ENCODE data around the gene SH3RF2. TPM values are rescaled to one million over a fixed set of nuclear protein-coding genes. Genes with fewer than 3 reads are reported as not detected.

The SH3RF2 gene
- total RNA-seq, 2 experiments from 2014 or later, result not detected

DNA sequence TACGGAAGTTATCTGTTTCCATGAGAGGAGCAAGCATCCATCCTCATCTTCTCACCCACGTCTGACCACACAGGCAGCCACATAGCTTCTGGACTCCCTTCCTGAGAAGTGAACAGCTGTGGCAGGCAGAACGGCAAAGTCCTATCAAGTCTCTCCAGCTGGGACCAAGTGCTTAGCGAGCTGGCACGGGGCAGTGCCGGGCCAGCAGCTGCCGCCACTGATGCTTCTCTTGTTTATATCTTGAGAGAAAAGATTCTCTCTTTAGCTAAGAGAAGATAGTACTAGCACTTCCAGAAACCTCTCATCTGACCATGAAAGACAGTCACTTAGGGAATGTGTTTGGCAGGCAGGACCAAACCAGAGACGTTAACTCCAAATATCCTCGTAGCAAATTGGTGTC lies 131.8 kb downstream of the SH3RF2 start:
- Mint-ChIP-seq H3K4me1 (no peaks in the 10 kb centered on the region), H3K27me3 (peaks cover 4% of the 10 kb centered on the region), H3K27ac (no peak overlapping the region), H3K36me3 (no peaks in the 10 kb centered on the region), H3K9me3 (no peaks in the 10 kb centered on the region), H3K4me3 (no peak overlapping the region)
- DNase-seq, result no peak

DNA sequence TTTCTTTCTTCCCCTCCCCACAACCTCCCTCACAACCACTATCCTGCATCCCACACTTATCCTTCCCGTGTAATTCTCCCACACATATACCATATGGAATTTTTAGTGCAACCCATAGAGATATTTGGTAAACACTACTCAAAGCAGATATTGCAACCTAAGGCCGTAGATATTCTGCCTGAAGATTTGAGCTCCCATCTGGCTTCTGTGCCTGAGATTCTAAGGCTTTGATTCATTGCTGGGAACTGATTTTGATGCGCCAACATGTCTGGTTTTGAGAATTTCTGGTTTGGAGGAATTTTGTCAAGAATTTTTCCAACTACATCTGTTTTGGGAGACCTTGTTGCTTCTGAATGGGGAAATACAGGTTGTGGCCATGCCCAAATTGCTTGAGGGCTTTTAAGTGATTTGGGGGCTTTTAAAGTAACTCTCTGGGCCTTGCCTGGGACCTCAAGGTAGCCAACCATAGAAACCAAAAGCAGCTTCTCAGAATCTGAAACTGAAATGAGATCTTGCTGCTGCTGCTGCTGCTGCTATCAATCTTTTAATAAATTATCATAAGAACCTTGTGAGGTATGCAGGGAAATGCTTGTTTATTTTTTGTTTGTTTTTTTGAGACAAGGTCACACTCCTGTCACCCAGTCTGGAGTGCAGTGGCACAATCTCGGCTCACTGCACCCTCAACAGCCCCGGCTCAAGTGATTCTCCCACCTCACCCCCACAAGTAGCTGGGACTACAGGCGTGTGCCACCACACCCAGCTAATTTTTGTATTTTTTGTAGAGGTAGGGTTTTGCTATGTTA lies 132.8 kb downstream of the SH3RF2 start:
- Mint-ChIP-seq H3K36me3 (no peaks in the 10 kb centered on the region), H3K27ac (no peak overlapping the region), H3K4me3 (no peak overlapping the region), H3K9me3 (no peaks in the 10 kb centered on the region), H3K4me1 (no peaks in the 10 kb centered on the region), H3K27me3 (peaks cover 4% of the 10 kb centered on the region)
- DNase-seq, result no peak

DNA sequence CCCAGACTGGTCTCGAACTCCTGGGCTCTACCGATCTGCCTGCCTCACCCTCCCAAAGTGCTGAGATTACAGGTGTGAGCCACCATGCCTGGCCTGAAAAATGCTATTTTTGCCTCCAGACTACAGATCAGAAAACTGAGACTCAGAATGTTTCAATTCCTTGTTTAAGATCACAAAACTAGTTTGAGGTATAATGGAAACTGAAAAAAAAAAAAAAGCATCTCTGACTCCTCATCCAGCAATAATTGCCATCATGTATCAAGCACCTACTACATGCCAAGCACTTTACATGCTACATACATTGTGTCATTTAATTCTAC lies 133.4 kb downstream of the SH3RF2 start:
- DNase-seq, result no peak
- Mint-ChIP-seq H3K4me1 (no peaks in the 10 kb centered on the region), H3K4me3 (no peak overlapping the region), H3K9me3 (no peaks in the 10 kb centered on the region), H3K27me3 (peaks cover 3% of the 10 kb centered on the region), H3K36me3 (no peaks in the 10 kb centered on the region), H3K27ac (no peak overlapping the region)

DNA sequence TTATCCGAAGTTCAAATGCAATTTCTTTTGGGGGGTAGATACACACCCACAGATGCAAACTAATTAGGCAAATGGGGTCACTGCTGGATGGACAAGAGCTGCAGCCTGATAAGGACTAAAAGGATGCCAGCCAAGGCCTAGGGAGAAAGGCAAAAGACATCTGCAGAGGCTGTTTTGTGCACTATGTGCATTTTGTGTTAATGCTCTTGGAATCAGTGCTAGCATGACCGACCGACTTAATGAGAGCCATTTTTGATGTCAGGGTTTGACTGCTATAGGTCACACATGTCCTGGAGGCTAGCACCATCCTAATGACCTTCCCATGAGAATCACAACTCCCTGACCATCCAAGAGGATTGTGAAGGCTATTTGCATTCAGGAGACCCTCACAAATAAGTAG lies 134.4 kb downstream of the SH3RF2 start:
- no peak for DNase-seq
- Mint-ChIP-seq H3K4me1 (no peaks in the 10 kb centered on the region), H3K9me3 (no peaks in the 10 kb centered on the region), H3K36me3 (no peaks in the 10 kb centered on the region), H3K27me3 (no peaks in the 10 kb centered on the region), H3K4me3 (no peak overlapping the region), H3K27ac (no peak overlapping the region)

DNA sequence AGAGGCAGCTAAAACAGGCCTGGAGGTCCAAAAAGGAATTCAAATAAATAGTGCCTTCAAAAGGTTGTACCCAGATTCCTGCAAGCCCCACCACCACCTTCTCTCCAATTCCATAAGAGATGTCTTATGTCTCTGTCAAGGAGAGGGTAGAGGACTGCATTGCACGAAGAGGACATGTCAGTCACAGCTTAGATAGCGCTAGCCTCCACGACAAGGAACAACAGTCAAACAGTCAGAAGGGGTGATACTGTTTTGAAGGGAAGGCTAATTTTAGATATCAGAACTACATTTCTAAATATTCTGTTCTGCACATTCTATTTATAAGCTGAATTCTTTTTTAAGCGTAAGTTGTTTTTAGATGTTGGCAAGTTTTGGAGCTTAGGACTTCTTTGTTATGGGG lies 134.8 kb downstream of the SH3RF2 start:
- DNase-seq, result no peak
- no peaks in the 10 kb centered on the region for H3K36me3 Mint-ChIP-seq
- H3K27me3 Mint-ChIP-seq, result no peaks in the 10 kb centered on the region
- no peak overlapping the region for H3K4me3 Mint-ChIP-seq
- no peak overlapping the region for H3K27ac Mint-ChIP-seq
- H3K9me3 Mint-ChIP-seq, result no peaks in the 10 kb centered on the region
- no peaks in the 10 kb centered on the region for H3K4me1 Mint-ChIP-seq

DNA sequence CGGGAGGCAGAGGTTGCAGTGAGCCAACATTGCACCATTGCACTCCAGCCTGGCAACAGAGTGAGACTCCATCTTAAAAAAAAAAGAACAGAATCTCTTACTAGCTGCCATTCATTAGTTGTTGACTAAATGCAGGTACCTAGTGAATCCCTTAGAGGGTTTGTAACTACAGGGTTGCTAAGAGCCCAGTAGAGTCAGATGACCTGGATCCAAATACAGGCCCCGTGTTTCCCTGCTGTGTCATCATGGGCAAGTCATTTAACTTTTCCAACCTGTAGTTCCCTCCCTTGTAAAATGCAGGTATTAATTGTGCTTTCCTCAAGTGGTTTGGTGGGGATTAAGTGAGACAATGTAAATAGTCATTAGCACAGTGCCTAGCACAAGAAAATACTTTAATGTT lies 136.2 kb downstream of the SH3RF2 start:
- DNase-seq, result no peak
- Mint-ChIP-seq H3K4me3 (no peak overlapping the region), H3K27ac (no peak overlapping the region), H3K27me3 (peaks cover 8% of the 10 kb centered on the region), H3K9me3 (no peaks in the 10 kb centered on the region), H3K36me3 (no peaks in the 10 kb centered on the region), H3K4me1 (no peaks in the 10 kb centered on the region)

DNA sequence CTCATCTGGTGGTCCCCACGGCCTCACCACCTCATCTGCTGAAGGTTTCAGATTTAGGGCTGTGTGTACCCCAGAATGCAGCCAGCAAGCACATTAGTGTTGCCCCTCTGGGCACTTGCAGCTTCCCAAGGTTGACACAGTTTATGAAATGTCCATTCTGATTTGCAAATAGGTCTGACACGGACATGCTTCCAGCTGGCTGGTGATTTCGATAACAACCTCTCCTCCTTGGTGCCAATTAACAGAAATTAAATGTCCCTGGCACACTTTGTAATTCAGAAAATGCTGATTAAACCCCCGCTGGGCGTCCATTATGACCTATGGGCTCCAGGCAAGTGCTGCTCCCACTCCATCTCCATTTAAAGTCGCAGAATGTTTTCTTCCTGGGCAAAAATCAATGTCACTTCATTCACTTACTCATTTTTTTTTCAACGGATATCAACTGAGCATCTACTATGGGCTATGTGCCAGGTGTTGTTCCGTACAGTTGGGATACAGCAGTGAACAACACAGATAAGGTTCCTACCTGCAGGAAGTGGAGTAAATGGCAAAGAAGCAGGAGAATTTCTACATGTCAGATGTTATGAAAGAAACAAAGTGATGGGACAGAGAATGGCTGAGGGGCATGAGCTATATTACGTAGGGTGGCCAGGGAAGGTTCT lies 137.0 kb downstream of the SH3RF2 start:
- DNase-seq, result no peak
- peaks cover 15% of the 10 kb centered on the region for H3K27me3 Mint-ChIP-seq
- no peaks in the 10 kb centered on the region for H3K36me3 Mint-ChIP-seq
- no peak overlapping the region for H3K4me3 Mint-ChIP-seq
- H3K9me3 Mint-ChIP-seq, result no peaks in the 10 kb centered on the region
- no peak overlapping the region for H3K27ac Mint-ChIP-seq
- no peaks in the 10 kb centered on the region for H3K4me1 Mint-ChIP-seq

DNA sequence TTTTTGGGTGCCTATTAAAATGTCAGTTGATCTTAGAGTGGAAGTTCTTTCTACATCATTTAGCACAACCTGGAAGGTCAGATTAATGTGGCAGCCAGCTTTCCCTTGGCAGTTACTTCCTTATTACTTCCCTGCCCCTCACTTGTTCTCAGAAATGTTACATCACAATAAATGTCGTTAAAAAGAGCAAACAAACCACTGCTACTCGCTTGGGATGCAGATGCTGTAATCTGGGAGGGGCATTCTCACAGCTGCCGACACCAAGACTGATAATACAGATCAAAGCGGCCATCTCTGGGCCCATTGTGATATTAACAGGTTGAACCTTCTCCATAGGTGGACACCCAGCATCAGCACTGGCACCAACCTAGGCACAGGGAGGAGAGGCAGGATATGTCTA lies 139.7 kb downstream of the SH3RF2 start:
- Mint-ChIP-seq H3K9me3 (no peaks in the 10 kb centered on the region), H3K4me3 (no peak overlapping the region), H3K27me3 (peaks cover 33% of the 10 kb centered on the region), H3K4me1 (peaks cover 13% of the 10 kb centered on the region), H3K27ac (no peak overlapping the region), H3K36me3 (no peaks in the 10 kb centered on the region)
- DNase-seq, result no peak

DNA sequence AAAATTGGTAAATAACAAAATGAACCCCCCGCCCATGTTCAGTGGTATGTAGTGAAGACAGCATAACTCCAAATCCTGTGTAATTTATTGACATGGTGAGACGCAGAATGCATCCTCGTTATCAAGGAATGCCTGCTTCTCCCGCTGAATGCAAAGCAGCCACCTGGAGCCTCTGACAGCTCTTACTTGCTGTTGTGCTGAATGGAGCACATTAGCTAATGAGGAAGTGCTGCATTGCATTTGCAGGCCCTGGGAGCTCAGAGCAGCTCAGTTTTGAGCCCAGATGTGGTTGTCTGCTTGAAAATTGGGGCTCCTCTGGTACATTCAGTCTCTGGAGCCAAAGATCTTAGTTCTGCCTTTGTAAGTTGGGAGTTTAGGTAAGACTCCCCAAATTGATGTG lies 140.1 kb downstream of the SH3RF2 start:
- Mint-ChIP-seq H3K9me3 (no peaks in the 10 kb centered on the region), H3K36me3 (no peaks in the 10 kb centered on the region), H3K27me3 (peaks cover 38% of the 10 kb centered on the region), H3K27ac (no peak overlapping the region), H3K4me3 (no peak overlapping the region), H3K4me1 (peaks cover 13% of the 10 kb centered on the region)
- DNase-seq, result no peak

DNA sequence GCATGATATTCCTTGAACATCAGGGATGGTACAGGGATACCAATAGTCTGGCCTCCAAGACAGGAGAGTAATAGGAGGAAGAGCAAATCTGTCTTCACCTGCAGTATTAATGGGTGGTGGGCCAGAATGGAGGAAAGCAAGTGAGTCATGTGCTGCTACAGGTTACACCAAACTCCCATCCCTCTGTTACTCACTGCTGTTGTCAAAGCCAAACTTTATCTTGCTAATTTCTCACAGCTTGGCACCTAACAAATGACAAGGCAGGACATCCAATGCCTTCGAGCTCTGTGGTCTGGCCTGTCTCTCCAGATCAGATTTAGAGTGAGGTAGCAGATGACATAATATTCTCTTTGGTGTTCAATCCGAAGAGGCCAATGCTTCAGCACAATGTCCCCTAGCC lies 142.2 kb downstream of the SH3RF2 start:
- H3K36me3 Mint-ChIP-seq, result no peaks in the 10 kb centered on the region
- DNase-seq, result no peak
- H3K9me3 Mint-ChIP-seq, result no peaks in the 10 kb centered on the region
- no peak overlapping the region for H3K4me3 Mint-ChIP-seq
- H3K4me1 Mint-ChIP-seq, result peaks cover 13% of the 10 kb centered on the region
- no peak overlapping the region for H3K27ac Mint-ChIP-seq
- peaks cover 43% of the 10 kb centered on the region for H3K27me3 Mint-ChIP-seq

DNA sequence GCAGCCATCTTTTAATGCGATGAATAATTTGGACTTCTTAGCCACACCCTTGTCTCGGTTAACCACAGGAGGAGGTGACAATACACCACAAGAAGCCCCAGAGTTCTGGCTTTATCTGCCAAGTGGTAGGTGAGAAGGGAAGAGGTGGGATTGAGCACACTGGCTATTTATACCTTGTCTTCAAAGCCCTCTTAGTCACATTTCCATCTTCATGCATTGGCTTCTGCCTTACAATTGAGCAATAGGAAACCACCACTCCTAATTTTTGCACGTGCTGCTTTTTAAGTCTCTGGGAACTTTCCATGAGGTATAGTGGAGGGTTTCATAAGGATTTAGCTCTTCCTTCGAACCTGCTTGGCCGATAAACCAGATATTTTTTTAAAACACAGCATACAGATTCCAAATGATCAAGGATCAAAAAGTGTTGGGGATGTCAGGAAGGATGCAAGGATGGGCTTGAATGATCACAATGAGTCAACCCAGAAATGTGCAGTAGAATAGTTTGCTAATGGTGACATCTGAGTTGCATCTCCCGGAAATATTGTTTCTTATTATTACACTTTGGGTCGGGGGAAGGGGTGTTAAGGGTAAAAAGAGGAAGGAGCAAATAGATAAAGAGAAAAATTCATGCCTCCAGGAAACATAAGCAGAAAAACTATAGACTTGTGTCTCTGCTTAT lies 143.5 kb downstream of the SH3RF2 start:
- peak; percentile 31 for DNase-seq
- H3K9me3 Mint-ChIP-seq, result no peaks in the 10 kb centered on the region
- peaks cover 13% of the 10 kb centered on the region for H3K4me1 Mint-ChIP-seq
- H3K27ac Mint-ChIP-seq, result no peak overlapping the region
- H3K36me3 Mint-ChIP-seq, result no peaks in the 10 kb centered on the region
- no peak overlapping the region for H3K4me3 Mint-ChIP-seq
- peaks cover 43% of the 10 kb centered on the region for H3K27me3 Mint-ChIP-seq

DNA sequence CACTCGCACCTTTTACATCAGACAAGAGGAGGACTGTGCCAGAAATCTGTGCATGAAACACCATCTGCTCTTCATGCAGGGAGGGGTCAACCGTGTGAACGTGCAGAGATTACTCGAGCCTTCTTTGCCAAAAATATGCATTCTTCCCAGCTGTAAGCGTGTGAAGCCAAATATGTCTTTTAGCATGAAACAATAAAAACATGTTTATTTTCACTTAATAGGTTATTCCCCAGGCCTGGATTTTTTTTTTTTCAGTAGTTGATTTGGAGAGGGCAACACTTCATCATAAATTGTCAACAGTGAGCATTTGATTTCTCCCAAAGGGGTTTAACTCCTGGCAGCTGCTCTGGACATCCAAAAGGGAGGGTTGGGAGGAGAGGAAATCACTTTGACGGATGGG lies 145.2 kb downstream of the SH3RF2 start:
- no peak for DNase-seq
- H3K27ac Mint-ChIP-seq, result no peak overlapping the region
- H3K27me3 Mint-ChIP-seq, result peaks cover 41% of the 10 kb centered on the region
- H3K4me3 Mint-ChIP-seq, result no peak overlapping the region
- no peaks in the 10 kb centered on the region for H3K9me3 Mint-ChIP-seq
- no peaks in the 10 kb centered on the region for H3K36me3 Mint-ChIP-seq
- H3K4me1 Mint-ChIP-seq, result peaks cover 13% of the 10 kb centered on the region

DNA sequence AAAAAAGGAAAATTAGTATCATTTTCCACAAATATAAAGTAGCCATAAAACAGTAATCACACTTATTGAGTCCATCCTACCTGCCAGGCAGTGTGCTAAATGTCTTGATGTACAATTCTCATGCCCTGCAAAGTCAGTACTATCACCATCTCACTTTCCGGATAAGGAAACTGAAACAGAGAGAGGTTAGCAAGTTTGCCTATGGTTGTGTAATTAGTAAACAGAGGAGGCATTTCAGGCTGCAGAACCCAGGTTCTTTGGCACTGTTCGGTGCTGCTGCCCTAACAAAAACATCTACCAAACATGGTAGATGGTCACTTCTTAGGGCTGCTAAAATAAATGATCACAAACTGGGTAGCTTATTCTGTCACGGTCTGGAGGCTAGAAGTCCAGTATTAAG lies 146.4 kb downstream of the SH3RF2 start:
- DNase-seq, result no peak
- Mint-ChIP-seq H3K4me3 (no peak overlapping the region), H3K4me1 (peaks cover 13% of the 10 kb centered on the region), H3K27ac (no peak overlapping the region), H3K9me3 (no peaks in the 10 kb centered on the region), H3K36me3 (peaks cover 2% of the 10 kb centered on the region), H3K27me3 (peaks cover 33% of the 10 kb centered on the region)

DNA sequence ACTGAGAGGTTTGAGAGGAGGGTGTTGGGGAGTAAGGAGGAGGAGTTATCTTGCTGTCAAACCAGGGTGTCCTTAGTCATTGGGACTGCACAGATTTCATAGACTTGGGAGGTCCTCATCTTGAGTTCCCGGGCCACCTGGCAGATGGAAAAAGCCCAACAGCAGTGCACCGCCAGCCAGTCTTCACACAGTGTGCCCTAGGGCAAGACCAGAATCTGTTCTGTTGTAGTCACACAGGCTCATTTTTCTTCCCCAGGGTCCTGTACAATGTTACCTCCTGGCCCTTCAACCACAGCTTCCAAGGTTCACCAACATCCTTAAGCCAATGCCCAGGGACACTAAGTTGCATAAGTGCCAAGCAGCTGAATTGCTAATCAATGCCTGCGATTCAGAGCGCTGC lies 148.0 kb downstream of the SH3RF2 start:
- Mint-ChIP-seq H3K27me3 (peaks cover 18% of the 10 kb centered on the region), H3K9me3 (no peaks in the 10 kb centered on the region), H3K4me1 (peaks cover 8% of the 10 kb centered on the region), H3K36me3 (peaks cover 2% of the 10 kb centered on the region), H3K27ac (no peak overlapping the region), H3K4me3 (no peak overlapping the region)
- DNase-seq, result no peak

DNA sequence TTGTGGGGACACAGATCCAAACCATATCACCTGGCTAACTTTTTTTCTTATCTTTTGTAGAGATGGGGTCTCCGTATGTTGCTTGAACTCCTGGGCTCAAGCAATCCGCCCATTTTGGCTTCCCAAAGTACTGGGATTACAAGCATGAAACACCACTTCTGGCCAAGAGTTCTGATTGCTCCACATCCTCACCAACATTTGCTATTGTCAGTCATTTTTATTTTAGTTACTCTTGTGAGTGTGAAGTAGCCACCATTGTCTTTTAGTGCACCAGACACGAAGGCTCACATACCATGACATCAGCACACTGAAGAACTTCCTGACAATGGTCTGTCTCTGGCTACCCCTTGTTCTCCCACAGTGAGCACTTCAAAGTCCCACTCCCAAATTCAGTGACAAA lies 151.7 kb downstream of the SH3RF2 start:
- Mint-ChIP-seq H3K27ac (no peak overlapping the region), H3K9me3 (no peaks in the 10 kb centered on the region), H3K4me1 (no peaks in the 10 kb centered on the region), H3K36me3 (peaks cover 6% of the 10 kb centered on the region), H3K27me3 (no peaks in the 10 kb centered on the region), H3K4me3 (no peak overlapping the region)
- no peak for DNase-seq

DNA sequence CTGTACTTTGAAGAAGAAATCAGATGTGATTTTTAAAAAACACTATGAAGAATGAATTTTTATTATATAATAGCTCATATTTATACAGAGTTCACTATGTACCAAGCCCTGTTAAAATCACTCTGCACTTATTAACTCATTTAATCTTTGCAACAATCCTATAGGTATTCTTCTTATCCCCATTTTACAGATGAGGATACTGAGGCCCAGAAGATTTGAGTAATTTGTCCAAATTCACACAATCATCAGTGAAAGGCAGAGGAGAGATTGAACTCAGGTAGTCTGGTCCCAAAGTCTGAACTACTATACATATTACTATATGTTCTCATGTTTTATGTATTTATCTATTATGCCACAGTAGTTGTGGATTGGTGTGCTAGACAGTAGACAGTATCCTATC lies 152.9 kb downstream of the SH3RF2 start:
- no peak overlapping the region for H3K27ac Mint-ChIP-seq
- peaks cover 6% of the 10 kb centered on the region for H3K36me3 Mint-ChIP-seq
- no peaks in the 10 kb centered on the region for H3K4me1 Mint-ChIP-seq
- no peaks in the 10 kb centered on the region for H3K27me3 Mint-ChIP-seq
- no peaks in the 10 kb centered on the region for H3K9me3 Mint-ChIP-seq
- no peak overlapping the region for H3K4me3 Mint-ChIP-seq
- DNase-seq, result no peak

Measured in activated naive CD8-positive, alpha-beta T cell treated with anti-CD3 and anti-CD28 coated beads for 36 hours (primary cell).